Aorta (tissue), 5 donors: ENCODE data around the gene AURKB. TPM values are rescaled to one million over a fixed set of nuclear protein-coding genes. Genes with fewer than 3 reads are reported as not detected.

Source experiments
- ATAC-seq: fragments of 200-7000 bp; cut with Tn5 transposase; one replicate; pipeline ENCODE4 v1.9.1; 2022; ENCODE audit warnings: moderate library complexity; ENCODE audit not compliant: low FRiP score
- DNase-seq, 2 donors: peaks; one replicate each; pipeline ENCODE4 v3.0.0-alpha.2; 2020
- H3K27ac ChIP-seq, 2 donors: one replicate each; pipeline ENCODE4 v1.5.1; 2013; ENCODE audit warnings: low read length in 2 of 2, mild to moderate bottlenecking in 2 of 2, moderate library complexity in 2 of 2, control low read depth in 1 of 2, inconsistent platforms in 1 of 2, low read depth in 1 of 2
- H3K27me3 ChIP-seq, 2 donors: one replicate each; pipeline ENCODE4 v1.6.1; 2013; ENCODE audit warnings: control low read depth in 1 of 2, low read length in 1 of 2, mild to moderate bottlenecking in 1 of 2, moderate library complexity in 1 of 2; ENCODE audit not compliant: insufficient read depth in 2 of 2, control insufficient read depth in 1 of 2
- H3K36me3 ChIP-seq, 2 donors: one replicate each; pipeline ENCODE4 v1.6.1; 2013; ENCODE audit warnings: control low read depth in 1 of 2, low read length in 1 of 2, mild to moderate bottlenecking in 1 of 2; ENCODE audit not compliant: insufficient read depth in 2 of 2, control insufficient read depth in 1 of 2
- H3K4me1 ChIP-seq, 2 donors: one replicate each; pipeline ENCODE4 v1.6.1; 2013; ENCODE audit warnings: low read length in 2 of 2, control low read depth in 1 of 2, mild to moderate bottlenecking in 1 of 2, moderate library complexity in 1 of 2; ENCODE audit not compliant: insufficient read depth in 2 of 2, control insufficient read depth in 1 of 2
- H3K4me3 ChIP-seq, 2 donors: one replicate each; pipeline ENCODE4 v1.5.1; 2013; ENCODE audit warnings: low read length in 2 of 2, control low read depth in 1 of 2, mild to moderate bottlenecking in 1 of 2
- H3K9me3 ChIP-seq: one replicate; pipeline ENCODE4 v1.6.1; 2013; ENCODE audit warnings: mild to moderate bottlenecking, low read length; ENCODE audit not compliant: control insufficient read depth
- WGBS, 2 donors: extraction: QIAGEN DNeasy Blood & Tissue Kit; methylation state at CpG; one replicate each; pipeline ENCODE4 v1.1.7; 2013; 5-methylcytosine and 5-hydroxymethylcytosine counted together
- intact Hi-C, 2 donors: fragments of 100-400 bp; cut with DNase I; formaldehyde crosslinking; loops; one replicate each; pipeline versions ENCODE4 v1.14.2 to v1.15.0; 2022
- polyA plus RNA-seq, 2 donors: library from polyadenylated mRNA; stranded (reverse); fragments of 200-250 nt; gene quantifications; one replicate each; pipeline ENCODE4 v1.2.3, GENCODE V29; 2013
- total RNA-seq, 2 donors: library from RNA; stranded (reverse); fragmentation: NEBNext Ultra II Directional; extraction: Animal tissue kit (Norgen Biotek cat#: 25700); gene quantifications; one replicate each; pipeline ENCODE4 v1.2.1, GENCODE V29; 2021
- donor health status: healthy with polysubstance abuse.
- donor health status: Bipolar disorder and iron deficiency.
- donor health status: DM: no; HTN: no; CAD: no.
- donor health status: DM: no; HTN: no; CAD: no.
- donor health status: DM: yes; HTN: yes; CAD: no.

Gene AURKB
- total and polyA plus RNA-seq, 4 donors: 0.81 to 3.1 TPM; not detected in 2

- H3K27me3 ChIP-seq: no peaks in the 10 kb centered on the region
- H3K9me3 ChIP-seq: no peaks in the 10 kb centered on the region
- H3K4me3 ChIP-seq: no peak overlapping the region
- no peak for ATAC-seq
- WGBS, 2 donors: 85 to 87% methylated on average over 19 of the region's 19 CpGs
- no peak overlapping the region for H3K27ac ChIP-seq
- H3K4me1 ChIP-seq: no peaks in the 10 kb centered on the region
- no peak for DNase-seq
- no peaks in the 10 kb centered on the region for H3K36me3 ChIP-seq
- intact Hi-C loops: no loop called here
Measured at GRCh38 chr17:8204761-8205555, 5.4 kb downstream of the AURKB start.

GRCh38 chr17:8192070-8192815 is 18.1 kb downstream of the AURKB start:
- intact Hi-C loops: no loop called here
- Histone ChIP-seq H3K9me3 (no peaks in the 10 kb centered on the region), H3K4me1 (no peaks in the 10 kb centered on the region), H3K36me3 (no peaks in the 10 kb centered on the region), H3K4me3 (peak overlapping the region in 1 of 2 donors; percentile 20), H3K27me3 (no peaks in the 10 kb centered on the region), H3K27ac (peak overlapping the region; percentile 69 to 86)
- DNase-seq (peak; percentile 80 to 90), ATAC-seq (peak; percentile 67)
- WGBS, 2 donors: 8 to 13% methylated on average over 12 of the region's 12 CpGs

GRCh38 chr17:8190506-8190905 is 19.9 kb downstream of the AURKB start:
- WGBS, 2 donors: 42 to 44% methylated on average over 6 of the region's 6 CpGs
- no peaks in the 10 kb centered on the region for H3K9me3 ChIP-seq
- no peaks in the 10 kb centered on the region for H3K4me1 ChIP-seq
- ATAC-seq (no peak), DNase-seq (no peak)
- no peak overlapping the region for H3K4me3 ChIP-seq
- H3K27ac ChIP-seq: peak overlapping the region in 1 of 2 donors; percentile 2
- H3K27me3 ChIP-seq: no peaks in the 10 kb centered on the region
- intact Hi-C loops: no loop called here
- no peaks in the 10 kb centered on the region for H3K36me3 ChIP-seq

GRCh38 chr17:8189711-8190477 is 20.5 kb downstream of the AURKB start, which contains the start of gene BORCS6:
Gene BORCS6 (minus strand): TSS chr17:8190180. CDS start chr17:8190140, 40 bp downstream.
- Histone ChIP-seq H3K4me3 (peak within 1 kb of the TSS; percentile 73 to 77), H3K9me3 (no peaks in the 10 kb centered on the region), H3K36me3 (no peaks in the 10 kb centered on the region), H3K4me1 (no peaks in the 10 kb centered on the region), H3K27me3 (no peaks in the 10 kb centered on the region), H3K27ac (peak within 1 kb of the TSS; percentile 51 to 93)
- intact Hi-C loops: no loop called here
- 1% methylated on average over 70 of the region's 70 CpGs for WGBS, 2 donors
- DNase-seq (peak; percentile 98 to 99), ATAC-seq (peak; percentile 81)

- Histone ChIP-seq H3K27ac (peak overlapping the region; percentile 51 to 93), H3K4me3 (peak overlapping the region; percentile 73 to 77), H3K9me3 (no peaks in the 10 kb centered on the region), H3K4me1 (no peaks in the 10 kb centered on the region), H3K36me3 (no peaks in the 10 kb centered on the region), H3K27me3 (no peaks in the 10 kb centered on the region)
- intact Hi-C loops: no loop called here
- WGBS, 2 donors: 3% methylated on average over 51 to 67 of the region's 67 CpGs
- DNase-seq (peak in 1 of 2 donors; percentile 62), ATAC-seq (no peak)
Measured at GRCh38 chr17:8189041-8189710, 21.2 kb downstream of the AURKB start.

- 24 to 30% methylated on average over 12 of the region's 12 CpGs for WGBS, 2 donors
- Histone ChIP-seq H3K27me3 (no peaks in the 10 kb centered on the region), H3K4me3 (peak overlapping the region in 1 of 2 donors; percentile 73), H3K36me3 (no peaks in the 10 kb centered on the region), H3K4me1 (no peaks in the 10 kb centered on the region), H3K9me3 (no peaks in the 10 kb centered on the region), H3K27ac (peak overlapping the region in 1 of 2 donors; percentile 58)
- intact Hi-C loops: no loop called here
- peak in 1 of 2 donors; percentile 56 for DNase-seq
- ATAC-seq: no peak
Measured at GRCh38 chr17:8188263-8188839, 22.0 kb downstream of the AURKB start.

- H3K4me3 ChIP-seq: no peak overlapping the region
- intact Hi-C loops: loop anchor here (1.0 to 2.0 kb wide), 5 partner anchors 15 to 69 kb away; partner anchors contain the start of genes ALOXE3 (in 1 of the 2), CTC1 (in 1 of the 2) and PFAS (in 1 of the 2)
- H3K27ac ChIP-seq: peak overlapping the region in 1 of 2 donors; percentile 90
- WGBS, 2 donors: 1% methylated on average over 25 of the region's 25 CpGs
- no peaks in the 10 kb centered on the region for H3K9me3 ChIP-seq
- H3K4me1 ChIP-seq: no peaks in the 10 kb centered on the region
- ATAC-seq: peak; percentile 85
- DNase-seq: peak; percentile 92 to 96
- no peaks in the 10 kb centered on the region for H3K36me3 ChIP-seq
- no peaks in the 10 kb centered on the region for H3K27me3 ChIP-seq
Measured at GRCh38 chr17:8187517-8188262, 22.7 kb downstream of the AURKB start.
